GM20000 (cell line): ENCODE measurements around the gene NMT1.

Experiments
- DNase-seq: peaks from one replicate; pipeline ENCODE4 v3.0.0; 2012; ENCODE audit warnings: low spot score
- TF ChIP-seq, protein P1 (sequence below): IDR thresholded peaks from 2 replicates; pipeline ENCODE4 v1.5.1; 2012; ENCODE audit warnings: mild to moderate bottlenecking, control low read depth; ENCODE audit errors: extremely low read depth, missing control alignments

Gene NMT1

DNA sequence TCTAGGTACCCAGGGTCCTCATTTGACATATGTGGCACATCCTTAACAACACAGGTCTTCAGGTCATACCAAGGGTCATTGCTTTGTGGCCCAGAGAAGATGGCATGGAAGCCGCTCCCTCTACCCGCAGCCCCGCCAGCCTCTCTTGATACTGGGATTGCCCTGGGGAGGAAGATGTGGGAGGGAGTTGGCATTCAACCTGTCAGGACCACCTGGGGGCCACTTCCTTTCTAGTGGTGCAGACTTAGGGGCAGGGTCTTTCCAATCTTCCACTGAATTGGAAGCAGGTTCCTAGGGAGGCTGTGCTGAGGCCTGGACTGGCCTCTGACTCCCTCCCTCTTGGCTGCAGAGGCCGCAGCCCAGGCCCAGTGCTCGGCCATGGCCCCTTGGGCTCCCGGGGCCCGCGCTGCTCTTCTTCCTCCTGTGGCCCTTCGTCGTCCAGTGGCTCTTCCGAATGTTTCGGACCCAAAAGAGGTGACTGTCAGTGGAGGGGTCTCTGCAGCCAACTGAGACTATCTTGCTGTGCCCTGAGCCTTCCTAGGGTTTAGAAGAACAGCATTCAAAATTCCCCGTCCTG lies 82.1 kb downstream of the NMT1 start:
- TF ChIP-seq, protein P1, sequence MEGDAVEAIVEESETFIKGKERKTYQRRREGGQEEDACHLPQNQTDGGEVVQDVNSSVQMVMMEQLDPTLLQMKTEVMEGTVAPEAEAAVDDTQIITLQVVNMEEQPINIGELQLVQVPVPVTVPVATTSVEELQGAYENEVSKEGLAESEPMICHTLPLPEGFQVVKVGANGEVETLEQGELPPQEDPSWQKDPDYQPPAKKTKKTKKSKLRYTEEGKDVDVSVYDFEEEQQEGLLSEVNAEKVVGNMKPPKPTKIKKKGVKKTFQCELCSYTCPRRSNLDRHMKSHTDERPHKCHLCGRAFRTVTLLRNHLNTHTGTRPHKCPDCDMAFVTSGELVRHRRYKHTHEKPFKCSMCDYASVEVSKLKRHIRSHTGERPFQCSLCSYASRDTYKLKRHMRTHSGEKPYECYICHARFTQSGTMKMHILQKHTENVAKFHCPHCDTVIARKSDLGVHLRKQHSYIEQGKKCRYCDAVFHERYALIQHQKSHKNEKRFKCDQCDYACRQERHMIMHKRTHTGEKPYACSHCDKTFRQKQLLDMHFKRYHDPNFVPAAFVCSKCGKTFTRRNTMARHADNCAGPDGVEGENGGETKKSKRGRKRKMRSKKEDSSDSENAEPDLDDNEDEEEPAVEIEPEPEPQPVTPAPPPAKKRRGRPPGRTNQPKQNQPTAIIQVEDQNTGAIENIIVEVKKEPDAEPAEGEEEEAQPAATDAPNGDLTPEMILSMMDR: no peak
- no peak for DNase-seq

DNA sequence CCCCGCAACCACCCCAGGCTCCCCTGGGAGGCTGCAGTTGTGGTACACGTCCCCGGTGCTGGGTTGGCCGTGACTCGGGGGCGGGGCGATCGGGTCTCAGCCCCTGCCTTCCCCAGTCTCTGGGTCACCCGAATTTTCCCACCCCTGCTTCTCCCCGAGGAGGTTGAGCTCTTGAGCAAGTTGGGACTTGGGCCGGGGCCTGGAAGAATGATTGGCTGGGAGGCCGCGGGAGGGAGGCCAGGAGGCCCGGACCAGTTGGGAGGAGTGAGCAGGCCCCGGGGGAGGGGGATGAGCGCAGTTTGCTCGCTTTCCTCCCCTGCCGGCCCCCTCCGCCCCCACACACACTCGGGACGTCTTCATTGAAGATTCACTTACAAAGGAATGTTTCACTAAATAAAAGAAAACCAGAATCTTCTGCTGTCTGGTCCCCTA lies 82.7 kb downstream of the NMT1 start:
- no peak for DNase-seq

DNA sequence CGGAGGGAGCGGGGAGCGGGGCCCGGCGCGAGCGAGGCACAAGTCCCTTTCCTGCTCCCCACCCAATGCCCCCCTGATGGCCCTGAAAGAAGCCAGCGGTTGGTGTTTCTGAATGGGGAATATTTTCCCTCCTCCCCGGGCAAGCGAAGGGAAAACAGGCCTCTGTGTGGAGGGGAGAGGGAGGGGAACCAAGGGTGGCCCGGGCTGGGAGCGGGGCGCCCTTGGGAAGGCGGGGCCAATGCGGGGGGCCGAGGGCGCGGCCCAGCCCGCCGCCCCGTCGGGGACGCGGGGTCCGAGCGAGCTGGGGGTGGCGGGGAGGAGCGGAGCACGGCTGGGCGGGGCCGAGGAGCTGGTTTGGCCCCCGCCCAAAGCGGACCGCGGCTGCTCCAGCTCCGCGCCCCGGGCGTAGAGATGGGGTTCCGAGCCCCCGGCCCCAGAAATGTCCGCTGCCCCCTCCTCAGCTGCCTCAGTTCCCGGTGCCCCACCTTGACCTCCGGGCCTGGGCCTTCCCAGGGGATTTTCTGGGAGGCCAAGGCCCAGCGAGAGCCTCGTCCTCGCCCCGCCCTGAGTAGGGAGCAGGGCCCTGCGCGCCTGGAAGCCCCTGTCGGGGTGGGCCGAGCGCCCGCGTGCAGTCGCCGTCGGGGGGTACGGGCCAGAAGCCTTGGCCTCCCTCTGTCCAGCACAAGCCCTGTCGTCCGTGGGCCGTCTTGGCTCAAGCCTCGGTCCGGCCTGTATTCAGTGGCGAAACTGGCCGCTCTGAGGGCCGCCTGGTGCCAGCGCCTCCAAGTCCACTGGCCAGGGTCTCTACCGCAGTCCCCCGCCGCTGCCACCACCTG lies 83.3 kb downstream of the NMT1 start:
- TF ChIP-seq, protein P1: no peak
- DNase-seq: peak; percentile 61

More for the DNA sequence above, 82.7 kb downstream of the NMT1 start:
- TF ChIP-seq, protein P1: no peak

DNA sequence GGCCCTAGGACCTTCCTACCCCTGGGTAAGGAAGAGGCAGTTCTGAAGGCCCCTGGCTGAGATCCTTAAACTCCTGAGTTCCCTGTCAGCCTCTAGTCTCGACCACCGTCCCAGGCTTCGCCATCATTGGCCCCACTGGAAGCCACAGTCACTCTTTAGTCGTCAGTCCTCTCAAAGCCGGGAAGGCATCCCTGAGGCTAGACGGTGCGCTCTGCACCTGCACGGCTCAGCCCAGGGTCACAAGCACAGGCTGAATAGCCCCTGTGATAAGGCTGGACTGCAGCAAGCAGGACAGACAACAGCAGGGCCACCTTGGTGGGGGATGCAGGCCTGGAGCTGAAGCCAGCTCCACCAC lies 83.9 kb downstream of the NMT1 start:
- DNase-seq: no peak
- TF ChIP-seq, protein P1: no peak

DNA sequence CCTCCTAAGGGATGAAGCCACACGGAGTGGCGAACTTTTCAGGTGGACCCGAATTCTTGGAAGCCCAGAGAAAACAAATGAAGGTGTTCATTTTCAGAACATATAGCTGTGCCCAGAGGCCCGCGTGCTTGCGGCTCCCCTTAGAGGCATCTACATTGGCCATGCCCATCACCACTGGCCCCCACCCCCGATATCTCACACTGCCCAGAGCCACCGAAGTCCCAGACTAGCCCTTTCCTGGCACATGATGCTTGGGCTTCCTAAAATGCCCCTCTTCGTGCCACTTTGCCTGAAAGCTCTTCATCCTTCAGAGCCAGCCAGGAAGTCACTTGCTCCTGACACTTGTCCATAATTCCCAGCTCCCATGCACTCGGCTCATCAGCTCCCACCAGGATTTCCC lies 85.0 kb downstream of the NMT1 start:
- TF ChIP-seq, protein P1: no peak
- DNase-seq: no peak

DNA sequence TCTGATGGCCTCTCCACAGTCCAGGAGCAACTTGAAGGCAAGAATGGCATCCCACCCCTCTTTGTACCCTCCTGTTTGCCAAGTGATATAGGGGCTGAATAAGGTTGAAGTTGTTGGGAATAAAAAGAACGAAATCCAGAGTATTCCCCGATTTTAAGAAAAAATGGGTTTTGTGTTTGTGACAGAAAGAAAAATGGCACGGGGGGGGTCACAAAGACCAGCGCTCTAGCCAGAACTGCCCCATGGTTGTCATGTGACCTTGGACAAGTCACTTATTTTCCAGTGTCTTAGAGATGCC lies 85.4 kb downstream of the NMT1 start:
- no peak for DNase-seq
- TF ChIP-seq, protein P1: no peak

DNA sequence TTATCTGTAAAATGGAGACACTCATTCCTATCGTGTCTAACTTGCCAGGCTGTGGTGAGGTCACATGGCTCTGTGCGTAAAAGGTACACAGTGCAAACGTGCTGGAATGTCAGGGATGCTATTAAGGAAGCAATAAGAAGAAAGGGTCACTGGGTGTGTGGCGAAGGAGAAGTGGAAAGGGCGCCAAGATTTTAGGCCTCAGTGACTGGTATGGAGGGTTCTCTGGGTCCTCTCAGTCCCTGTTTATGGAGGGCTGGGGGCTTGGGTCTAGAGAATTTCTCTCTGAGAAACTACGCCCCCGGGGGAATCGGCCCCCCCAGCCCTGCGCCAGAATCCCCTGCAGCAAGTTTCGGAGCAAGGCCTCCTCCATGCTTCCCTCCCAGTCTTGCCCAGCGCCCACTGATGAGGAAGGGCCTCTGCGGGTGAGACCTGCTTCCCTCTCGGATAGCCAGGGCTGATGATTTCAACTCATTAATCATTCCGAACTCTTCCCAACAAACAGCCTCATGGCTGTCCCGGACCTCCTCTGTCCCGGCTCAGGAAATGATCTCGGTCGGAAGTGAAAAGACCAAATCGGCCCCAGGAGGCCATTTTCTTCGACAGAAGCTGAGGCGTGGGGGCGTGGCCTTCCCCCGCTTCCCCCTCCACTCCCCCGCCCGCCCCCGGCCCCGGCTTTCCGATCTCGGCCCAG lies 85.9 kb downstream of the NMT1 start:
- TF ChIP-seq, protein P1: no peak
- DNase-seq: peak; percentile 77
